ENCODE results near the gene DUS2.
A peak's percentile ranks its signal among the peaks of the same experiment; 100 is the strongest.
"Not testable (repeated sequence)": the region's sequence is repeated elsewhere in the genome, so short reads cannot be mapped to it uniquely, and the experiment has no call there.

DUS2 gene

GRCh38 chr16:67998779-67999688 is 24.1 kb upstream of the DUS2 start, which contains the start of gene DPEP2:
DPEP2 (minus strand) TSS chr16:67999484; CDS start chr16:67993212, 6,272 bp downstream.
- peak; percentile 35 for DNase-seq

GRCh38 chr16:67999985-68000384 is 23.1 kb upstream of the DUS2 start:
- DNase-seq, result no peak

- no peak for DNase-seq
Measured at GRCh38 chr16:68000450-68000849, 22.6 kb upstream of the DUS2 start.

GRCh38 chr16:68003031-68003430 is 20.1 kb upstream of the DUS2 start:
- DNase-seq, result no peak

GRCh38 chr16:68005211-68005610 is 17.9 kb upstream of the DUS2 start:
- DNase-seq, result no peak

- no peak for DNase-seq
Measured at GRCh38 chr16:68005786-68006286, 17.2 kb upstream of the DUS2 start.

GRCh38 chr16:68009157-68009735 is 13.8 kb upstream of the DUS2 start:
- no peak for DNase-seq

GRCh38 chr16:68009872-68010271 is 13.2 kb upstream of the DUS2 start:
- DNase-seq, result not testable (repeated sequence)

- DNase-seq, result no peak
Measured at GRCh38 chr16:68013440-68013839, 9.6 kb upstream of the DUS2 start.

GRCh38 chr16:68015681-68016080 is 7.4 kb upstream of the DUS2 start, which contains the start of gene DPEP2NB:
DPEP2NB (minus strand) TSS chr16:68015911; CDS start chr16:68015770, 141 bp downstream.
- DNase-seq, result no peak

GRCh38 chr16:68019167-68019680 is 3.9 kb upstream of the DUS2 start:
- DNase-seq, result no peak

GRCh38 chr16:68021490-68021889 is 1.6 kb upstream of the DUS2 start:
- no peak for DNase-seq

- no peak for DNase-seq
Measured at GRCh38 chr16:68022278-68022727, 781 bp upstream of the DUS2 start.

GRCh38 chr16:68028996-68029395 is 5.9 kb downstream of the DUS2 start:
- no peak for DNase-seq

- not testable (repeated sequence) for DNase-seq
Measured at GRCh38 chr16:68030108-68030507, 7.0 kb downstream of the DUS2 start.

GRCh38 chr16:68031951-68032350 is 8.9 kb downstream of the DUS2 start:
- DNase-seq, result peak; percentile 20

GRCh38 chr16:68033101-68033500 is 10.0 kb downstream of the DUS2 start:
- no peak for DNase-seq

- DNase-seq, result no peak
Measured at GRCh38 chr16:68035227-68035626, 12.1 kb downstream of the DUS2 start.

- DNase-seq, result no peak
Measured at GRCh38 chr16:68037841-68038597, 14.9 kb downstream of the DUS2 start.

- DNase-seq, result peak; percentile 88
Measured at GRCh38 chr16:68040506-68041288, 17.6 kb downstream of the DUS2 start.

GRCh38 chr16:68041783-68042182 is 18.7 kb downstream of the DUS2 start:
- no peak for DNase-seq

- DNase-seq, result no peak
Measured at GRCh38 chr16:68046106-68046505, 23.0 kb downstream of the DUS2 start.
